Left lung (tissue), 10 donors: ENCODE data around the gene JDP2. TPM values are rescaled to one million over a fixed set of nuclear protein-coding genes. Genes with fewer than 3 reads are reported as not detected.

ENCODE experiments used
- ATAC-seq: fragments of 200-7000 bp; cut with Tn5 transposase; one replicate; pipeline ENCODE4 v1.9.1; 2020; ENCODE audit warnings: moderate library complexity
- DNase-seq, 4 donors: peaks; one replicate each; pipeline ENCODE4 v3.0.0-alpha.2; 2013 to 2020
- H3K27ac ChIP-seq, 2 donors: fragments of 200-600 bp; sonication (generic) in 1 of 2; one replicate each; pipeline versions ENCODE4 v1.5.0 to v1.8.0; 2020 to 2021
- H3K27me3 ChIP-seq, 2 donors: fragments of 200-600 bp; sonication (generic) in 1 of 2; one replicate each; pipeline versions ENCODE4 v1.5.0 to v1.8.0; 2020 to 2021
- H3K36me3 ChIP-seq, 2 donors: fragments of 200-600 bp; sonication (generic) in 1 of 2; one replicate each; pipeline versions ENCODE4 v1.5.0 to v1.8.0; 2020 to 2021
- H3K4me1 ChIP-seq, 2 donors: fragments of 200-600 bp; one replicate each; pipeline ENCODE4 v1.8.0; 2021
- H3K4me3 ChIP-seq, 2 donors: fragments of 200-600 bp; sonication (generic) in 1 of 2; one replicate each; pipeline versions ENCODE4 v1.5.0 to v1.8.0; 2020 to 2021; ENCODE audit warnings: mild to moderate bottlenecking in 1 of 2
- H3K9me3 ChIP-seq, 2 donors: fragments of 200-600 bp; sonication (generic) in 1 of 2; one replicate each; pipeline versions ENCODE4 v1.5.0 to v1.8.0; 2020 to 2021
- CTCF ChIP-seq, 2 donors: fragments of 200-600 bp; sonication (generic) in 1 of 2; IDR thresholded peaks; one replicate each; pipeline versions ENCODE4 v1.5.0 to v1.8.0; 2021; ENCODE audit warnings: antibody characterized with exemption in 2 of 2
- intact Hi-C, 2 donors: fragments of 100-400 bp; cut with DNase I; formaldehyde crosslinking; loops; one replicate each; pipeline versions ENCODE4 v1.11.2 to v1.14.2; 2022
- polyA plus RNA-seq, 6 donors: library from polyadenylated mRNA; unstranded; fragments of 120-200 nt; gene quantifications; one replicate each; pipeline ENCODE4 v1.2.1, GENCODE V29; 2013; ENCODE audit not compliant: insufficient read length in 6 of 6
- total RNA-seq, 2 donors: library from RNA; stranded (reverse); fragmentation: NEBNext Ultra II Directional; extraction: Animal tissue kit (Norgen Biotek cat#: 25700); gene quantifications; one replicate each; pipeline ENCODE4 v1.2.1, GENCODE V29; 2021
- donor health status: DM: no; HTN: yes; CAD: no.
- donor health status: DM: no; HTN: no; CAD: no.

JDP2 gene
- total and polyA plus RNA-seq, 8 donors: 20.3 to 57.6 (median 26.8) TPM

GRCh38 chr14:75438486-75439080 is 10.8 kb downstream of the JDP2 start:
- Histone ChIP-seq H3K4me3 (no peak overlapping the region), H3K36me3 (peaks cover 0 to 94% of the 10 kb centered on the region in 2 donors), H3K9me3 (no peaks in the 10 kb centered on the region), H3K27me3 (no peaks in the 10 kb centered on the region), H3K4me1 (peaks cover 19 to 88% of the 10 kb centered on the region in 2 donors), H3K27ac (no peak overlapping the region)
- intact Hi-C loops: no loop called here
- ATAC-seq (no peak), DNase-seq (no peak)
- TF ChIP-seq CTCF (IDR thresholded peaks at IDR 0.05): no peak

DNA sequence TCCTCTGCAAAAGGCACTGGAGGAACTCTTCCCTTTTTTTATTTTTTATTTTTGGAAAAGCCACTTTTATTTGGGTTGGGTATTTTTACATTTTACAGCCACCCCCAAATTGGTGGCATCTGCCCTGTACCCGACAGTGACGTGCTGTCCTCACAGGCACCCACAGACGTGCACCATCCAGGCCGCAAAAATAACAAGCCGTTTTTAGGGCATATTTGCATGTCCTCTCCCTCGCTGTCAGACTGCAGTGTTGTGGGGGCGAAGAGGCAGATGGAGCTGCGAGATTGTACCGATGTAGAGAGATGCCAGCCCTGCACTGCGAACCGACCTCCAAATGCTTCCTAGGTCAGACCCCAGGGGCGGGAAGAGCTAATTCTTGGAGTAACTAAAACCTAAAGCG is 12.2 kb downstream of the JDP2 start:
- peaks cover 19 to 83% of the 10 kb centered on the region in 2 donors for H3K4me1 ChIP-seq
- peak overlapping the region in 1 of 2 donors; percentile 69 for H3K27ac ChIP-seq
- H3K4me3 ChIP-seq: no peak overlapping the region
- no peak for DNase-seq
- ATAC-seq: no peak
- no peaks in the 10 kb centered on the region for H3K9me3 ChIP-seq
- intact Hi-C loops: no loop called here
- TF ChIP-seq CTCF (IDR thresholded peaks at IDR 0.05): no peak
- peaks cover 0 to 94% of the 10 kb centered on the region in 2 donors for H3K36me3 ChIP-seq
- no peaks in the 10 kb centered on the region for H3K27me3 ChIP-seq

DNA sequence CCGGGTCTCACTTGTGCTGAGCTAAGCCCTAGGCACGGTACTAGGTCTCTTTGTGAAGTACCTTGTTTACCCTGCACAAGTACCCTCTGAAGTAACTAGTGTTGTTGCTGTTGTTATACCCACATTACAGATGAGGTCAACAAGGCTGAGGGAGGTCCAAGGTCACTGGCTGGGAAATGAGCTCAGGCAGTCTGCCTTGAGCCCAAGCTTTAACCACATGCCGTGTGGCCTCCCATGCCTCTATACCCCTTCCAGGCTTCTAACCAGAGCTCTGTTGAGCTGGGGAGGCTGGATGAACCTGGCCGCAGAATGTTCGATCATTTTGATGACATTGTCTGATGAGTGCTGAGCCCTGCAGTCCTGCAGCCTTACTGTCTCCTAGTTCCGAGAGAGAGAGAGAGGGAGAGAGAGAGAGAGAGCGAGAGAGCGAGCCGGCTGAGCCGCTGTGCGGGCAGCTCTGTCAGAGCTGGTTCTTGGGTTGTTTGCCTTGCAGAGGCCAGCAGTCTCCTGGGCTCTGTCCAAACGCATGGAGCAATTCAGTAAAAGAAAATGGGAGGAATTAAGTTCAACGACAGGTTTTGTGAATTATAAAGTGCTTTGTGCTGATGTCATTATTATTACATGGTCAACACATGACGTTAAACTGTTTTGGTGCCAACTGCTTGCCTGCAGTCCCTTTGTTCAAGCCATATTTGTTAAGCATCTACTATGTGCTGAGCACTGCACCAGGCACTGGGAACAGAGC is 13.1 kb downstream of the JDP2 start:
- H3K36me3 ChIP-seq: peaks cover 0 to 88% of the 10 kb centered on the region in 2 donors
- intact Hi-C loops: no loop called here

GRCh38 chr14:75441728-75442127 is 13.9 kb downstream of the JDP2 start:
- DNase-seq: no peak
- Histone ChIP-seq H3K27ac (peak overlapping the region; percentile 62 to 69), H3K27me3 (no peaks in the 10 kb centered on the region), H3K4me3 (no peak overlapping the region), H3K36me3 (peaks cover 0 to 80% of the 10 kb centered on the region in 2 donors), H3K4me1 (peaks cover 19 to 76% of the 10 kb centered on the region in 2 donors), H3K9me3 (no peaks in the 10 kb centered on the region)
- TF ChIP-seq CTCF (IDR thresholded peaks at IDR 0.05): no peak
- intact Hi-C loops: no loop called here
- ATAC-seq: peak; percentile 22

More for the DNA sequence above, 13.1 kb downstream of the JDP2 start:
- Histone ChIP-seq H3K4me3 (no peak overlapping the region), H3K27me3 (no peaks in the 10 kb centered on the region), H3K4me1 (peaks cover 19 to 76% of the 10 kb centered on the region in 2 donors), H3K27ac (peak overlapping the region; percentile 62 to 69), H3K9me3 (no peaks in the 10 kb centered on the region)
- peak; percentile 81 for ATAC-seq
- no peak for TF ChIP-seq CTCF (IDR thresholded peaks at IDR 0.05)
- DNase-seq: peak in 3 of 4 donors; percentile 60 to 93 (median 86)

GRCh38 chr14:75442166-75442565 is 14.3 kb downstream of the JDP2 start:
- no peak overlapping the region for H3K4me3 ChIP-seq
- intact Hi-C loops: no loop called here
- H3K4me1 ChIP-seq: peaks cover 18 to 76% of the 10 kb centered on the region in 2 donors
- peak overlapping the region; percentile 62 to 69 for H3K27ac ChIP-seq
- peaks cover 0 to 79% of the 10 kb centered on the region in 2 donors for H3K36me3 ChIP-seq
- DNase-seq (peak in 1 of 4 donors; percentile 39), ATAC-seq (peak; percentile 65)
- TF ChIP-seq CTCF (IDR thresholded peaks at IDR 0.05): no peak
- no peaks in the 10 kb centered on the region for H3K27me3 ChIP-seq
- H3K9me3 ChIP-seq: no peaks in the 10 kb centered on the region
